NT2/D1 (cell line): ENCODE results near the gene TFDP1.

Experiments used
- DNase-seq: peaks from one replicate; pipeline ENCODE4 v3.0.0-alpha.2; 2011; ENCODE audit warnings: low read depth, low spot score
- H3K27me3 ChIP-seq: 2 replicates; pipeline ENCODE4 v1.6.0; 2011; ENCODE audit warnings: mild to moderate bottlenecking; ENCODE audit not compliant: insufficient read length, insufficient read depth
- H3K36me3 ChIP-seq: 2 replicates; pipeline ENCODE4 v1.6.1; 2011; ENCODE audit warnings: mild to moderate bottlenecking, low read length, mixed read lengths; ENCODE audit not compliant: insufficient read depth, insufficient read length
- H3K4me1 ChIP-seq: 2 replicates; pipeline ENCODE4 v1.5.1; 2011; ENCODE audit not compliant: insufficient read depth, insufficient read length
- H3K4me3 ChIP-seq: 2 replicates; pipeline ENCODE4 v1.5.1; 2011; ENCODE audit warnings: low read depth; ENCODE audit not compliant: insufficient read length
- H3K9ac ChIP-seq: 2 replicates; pipeline ENCODE4 v1.6.0; 2011; ENCODE audit warnings: low read depth; ENCODE audit not compliant: insufficient read length
- H3K9me3 ChIP-seq: 2 replicates; pipeline ENCODE4 v1.5.1; 2011; ENCODE audit warnings: mild to moderate bottlenecking, low read length; ENCODE audit not compliant: insufficient read depth
- SUZ12 ChIP-seq: IDR thresholded peaks from 2 replicates; pipeline ENCODE4 v1.6.1; 2011; ENCODE audit not compliant: insufficient read length, insufficient read depth; ENCODE audit errors: extremely low read depth
- YY1 ChIP-seq: IDR thresholded peaks from 2 replicates; pipeline ENCODE4 v1.6.1; 2011; ENCODE audit not compliant: insufficient read length, insufficient read depth
- ZNF274 ChIP-seq: IDR thresholded peaks from 2 replicates; pipeline ENCODE4 v1.6.1; 2011; ENCODE audit warnings: mild to moderate bottlenecking, low read depth, low read length

TFDP1 gene

GRCh38 chr13:113607889-113608635 is 23.5 kb downstream of the TFDP1 start:
- Histone ChIP-seq H3K27me3 (no peaks in the 10 kb centered on the region), H3K36me3 (peaks cover 90% of the 10 kb centered on the region), H3K9me3 (no peaks in the 10 kb centered on the region), H3K9ac (no peak overlapping the region), H3K4me3 (no peak overlapping the region), H3K4me1 (peaks cover 2% of the 10 kb centered on the region)
- TF ChIP-seq ZNF274: no peak
- no peak for TF ChIP-seq YY1
- no peak for TF ChIP-seq SUZ12
- no peak for DNase-seq

DNA sequence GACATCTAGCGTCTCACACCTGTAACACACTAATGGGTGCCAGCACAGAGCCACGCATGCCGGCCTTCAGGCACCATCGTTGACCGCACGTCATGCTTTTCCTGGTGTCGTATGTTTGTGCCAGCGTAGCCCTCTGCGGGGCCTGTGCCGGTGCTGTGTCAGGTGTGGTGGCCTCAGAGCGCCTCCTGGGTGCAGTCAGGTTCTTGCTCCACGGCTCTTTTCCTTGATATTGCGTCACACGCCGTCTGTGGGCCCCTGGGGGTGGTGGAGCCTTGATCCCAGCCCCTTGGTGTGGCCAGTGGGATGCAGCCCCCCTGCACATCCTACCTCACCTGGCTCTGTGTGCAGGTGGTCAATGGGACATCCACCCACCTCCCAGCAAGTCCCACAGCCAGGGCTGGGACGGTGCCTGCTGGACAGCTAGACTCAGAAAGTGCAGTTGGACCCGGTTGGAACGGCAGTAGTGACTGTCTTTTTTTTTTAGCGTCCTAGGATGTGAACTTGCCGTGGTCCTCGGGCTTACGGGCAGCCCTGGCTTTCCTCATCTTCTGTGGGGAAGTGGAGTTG is 24.5 kb downstream of the TFDP1 start:
- Histone ChIP-seq H3K36me3 (peaks cover 94% of the 10 kb centered on the region), H3K27me3 (no peaks in the 10 kb centered on the region), H3K4me3 (no peak overlapping the region), H3K9me3 (no peaks in the 10 kb centered on the region), H3K4me1 (peaks cover 2% of the 10 kb centered on the region), H3K9ac (no peak overlapping the region)
- no peak for DNase-seq
- TF ChIP-seq ZNF274: no peak
- TF ChIP-seq YY1: no peak
- no peak for TF ChIP-seq SUZ12

- no peaks in the 10 kb centered on the region for H3K4me1 ChIP-seq
- H3K9ac ChIP-seq: no peak overlapping the region
- no peaks in the 10 kb centered on the region for H3K9me3 ChIP-seq
- H3K27me3 ChIP-seq: no peaks in the 10 kb centered on the region
- no peak for DNase-seq
- peaks cover 94% of the 10 kb centered on the region for H3K36me3 ChIP-seq
- no peak overlapping the region for H3K4me3 ChIP-seq
- TF ChIP-seq ZNF274: no peak
- TF ChIP-seq YY1: no peak
- no peak for TF ChIP-seq SUZ12
Measured at GRCh38 chr13:113609616-113610015, 25.1 kb downstream of the TFDP1 start.

DNA sequence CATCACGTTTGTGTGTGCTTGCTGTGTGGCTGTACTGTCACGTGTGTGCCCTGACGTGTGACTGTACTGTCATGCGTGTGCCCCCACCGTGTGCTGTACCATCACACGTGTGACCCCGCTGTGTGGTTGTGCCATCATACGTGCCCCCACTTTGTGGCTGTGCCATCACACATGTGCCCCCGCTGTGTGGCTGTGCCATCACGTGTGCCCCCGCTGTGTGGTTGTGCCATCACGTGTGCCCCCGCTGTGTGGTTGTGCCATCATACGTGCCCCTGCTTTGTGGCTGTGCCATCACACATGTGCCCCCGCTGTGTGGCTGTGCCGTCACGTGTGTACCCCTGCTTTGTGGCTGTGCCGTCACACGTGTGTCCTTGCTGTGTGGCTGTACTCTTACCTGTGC is 25.7 kb downstream of the TFDP1 start:
- H3K27me3 ChIP-seq: no peaks in the 10 kb centered on the region
- no peak overlapping the region for H3K4me3 ChIP-seq
- no peak overlapping the region for H3K9ac ChIP-seq
- DNase-seq: no peak
- no peaks in the 10 kb centered on the region for H3K9me3 ChIP-seq
- peaks cover 95% of the 10 kb centered on the region for H3K36me3 ChIP-seq
- no peak for TF ChIP-seq ZNF274
- TF ChIP-seq SUZ12: no peak
- TF ChIP-seq YY1: no peak
- H3K4me1 ChIP-seq: peaks cover 4% of the 10 kb centered on the region

DNA sequence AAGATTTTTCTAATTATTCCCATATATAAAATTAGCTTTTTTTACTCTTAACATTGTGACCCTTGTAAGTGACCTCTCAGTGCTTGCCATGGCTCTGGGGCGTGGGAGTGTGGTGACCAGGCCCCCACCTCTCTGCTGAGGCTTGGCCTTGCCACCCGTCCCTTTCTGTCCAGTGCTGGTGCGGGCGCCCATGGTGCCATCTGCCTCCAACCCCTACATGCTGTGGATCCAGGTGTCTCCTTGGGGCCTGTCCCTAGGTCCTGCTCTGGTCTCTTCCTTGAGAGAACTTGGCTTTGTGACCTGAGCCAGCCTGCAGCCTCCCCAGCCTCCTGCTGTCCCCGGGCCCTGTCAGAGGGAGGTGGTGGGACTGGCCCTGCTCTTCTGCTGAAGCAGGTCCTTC is 27.4 kb downstream of the TFDP1 start:
- H3K27me3 ChIP-seq: no peaks in the 10 kb centered on the region
- H3K9me3 ChIP-seq: no peaks in the 10 kb centered on the region
- no peak for DNase-seq
- no peak overlapping the region for H3K9ac ChIP-seq
- no peak for TF ChIP-seq ZNF274
- TF ChIP-seq SUZ12: no peak
- TF ChIP-seq YY1: no peak
- no peak overlapping the region for H3K4me3 ChIP-seq
- peaks cover 79% of the 10 kb centered on the region for H3K36me3 ChIP-seq
- peaks cover 10% of the 10 kb centered on the region for H3K4me1 ChIP-seq

GRCh38 chr13:113612607-113613006 is 28.1 kb downstream of the TFDP1 start:
- H3K36me3 ChIP-seq: peaks cover 73% of the 10 kb centered on the region
- no peak overlapping the region for H3K9ac ChIP-seq
- H3K4me1 ChIP-seq: peaks cover 10% of the 10 kb centered on the region
- no peak for TF ChIP-seq YY1
- TF ChIP-seq ZNF274: no peak
- TF ChIP-seq SUZ12: no peak
- no peaks in the 10 kb centered on the region for H3K9me3 ChIP-seq
- DNase-seq: no peak
- no peaks in the 10 kb centered on the region for H3K27me3 ChIP-seq
- no peak overlapping the region for H3K4me3 ChIP-seq

- Histone ChIP-seq H3K9me3 (no peaks in the 10 kb centered on the region), H3K4me1 (peaks cover 10% of the 10 kb centered on the region), H3K4me3 (no peak overlapping the region), H3K9ac (no peak overlapping the region), H3K27me3 (no peaks in the 10 kb centered on the region), H3K36me3 (peaks cover 69% of the 10 kb centered on the region)
- no peak for DNase-seq
- TF ChIP-seq YY1: no peak
- TF ChIP-seq SUZ12: no peak
- no peak for TF ChIP-seq ZNF274
Measured at GRCh38 chr13:113613789-113614379, 29.3 kb downstream of the TFDP1 start.
